COR-L47 (cell line): ENCODE results near the gene SAXO1.
A peak's percentile ranks its signal among the peaks of the same experiment; 100 is the strongest.
"Not testable (repeated sequence)": the region's sequence is repeated elsewhere in the genome, so short reads cannot be mapped to it uniquely, and the experiment has no call there.

Experiments
- DNase-seq: peaks from one replicate; lab custom pipeline; 2025; lab: John Stamatoyannopoulos, UW

SAXO1 gene

DNA sequence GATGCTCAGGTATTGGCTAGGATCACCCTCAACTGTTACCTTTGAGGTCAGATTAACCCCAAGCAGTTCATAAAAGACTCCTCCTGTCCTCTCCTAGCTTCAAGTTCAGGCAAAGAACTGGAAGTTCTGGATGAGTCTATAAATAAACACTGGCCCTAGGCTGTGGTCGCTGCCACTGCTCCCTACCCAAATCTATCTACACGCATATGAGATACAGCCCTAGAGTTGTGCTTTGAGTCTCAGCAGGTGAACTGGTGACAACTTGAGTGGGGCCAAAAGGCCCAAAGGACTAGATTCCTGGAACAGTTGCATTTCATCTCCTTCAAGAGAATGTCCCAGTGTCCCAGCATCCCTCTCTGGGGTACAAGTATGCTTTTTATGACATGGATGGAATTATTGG is 62.6 kb downstream of the SAXO1 start:
- no peak for DNase-seq

DNA sequence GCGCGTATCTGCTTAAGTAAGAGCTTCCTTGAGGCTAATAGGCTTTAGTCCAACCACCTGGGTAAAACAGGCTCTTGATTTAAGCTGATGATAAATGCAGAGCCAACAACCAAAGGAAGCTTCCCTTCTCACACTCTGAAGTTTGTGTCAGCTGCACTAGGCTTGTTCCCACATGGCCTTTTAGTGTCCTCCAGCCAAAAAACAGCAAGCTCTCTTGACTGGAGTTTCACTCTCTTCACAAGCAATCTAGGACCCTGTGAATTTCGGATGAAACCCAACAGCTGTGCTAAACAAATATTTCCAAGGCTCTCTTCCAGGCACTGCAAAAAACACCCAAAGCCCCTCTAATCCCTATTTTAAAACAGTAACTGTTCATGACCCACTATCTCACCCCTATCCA is 63.9 kb downstream of the SAXO1 start:
- DNase-seq, result no peak

DNA sequence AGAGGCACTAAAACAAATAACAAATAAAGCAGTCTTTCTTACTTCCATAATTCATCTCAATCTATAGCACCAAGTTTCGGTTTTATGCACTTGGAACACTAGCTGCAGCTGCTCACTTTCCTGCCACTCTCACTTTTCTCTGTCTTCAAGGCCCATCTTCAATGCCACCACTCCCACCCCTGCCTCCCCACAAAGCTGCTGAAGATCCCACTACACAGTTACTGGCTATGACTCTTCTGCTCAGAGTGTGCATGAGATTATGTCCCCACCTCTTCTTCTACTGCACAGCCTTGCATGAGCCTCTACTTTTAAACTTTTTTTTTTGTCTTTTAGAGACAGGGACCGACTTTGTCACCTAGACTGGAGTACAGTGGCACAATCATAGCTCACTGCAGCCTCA is 77.4 kb downstream of the SAXO1 start:
- DNase-seq, result no peak

DNA sequence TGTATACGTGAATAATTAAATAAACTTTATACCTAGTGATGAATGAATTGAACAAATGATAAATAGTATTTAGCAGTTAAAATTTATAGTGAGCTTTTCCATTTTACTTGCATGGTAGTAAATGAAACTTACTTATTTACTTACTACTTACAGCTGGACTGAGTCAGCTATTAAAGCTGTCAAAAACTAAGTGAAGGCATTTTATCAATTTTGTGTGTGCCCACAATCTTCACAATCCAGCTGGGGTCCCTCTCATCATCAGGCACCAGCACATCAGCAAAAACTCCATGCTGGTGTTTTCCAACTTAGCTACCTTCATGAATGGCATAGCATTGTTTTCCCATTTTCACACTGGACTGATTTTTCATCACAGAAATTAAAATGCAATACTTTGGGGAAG is 81.1 kb downstream of the SAXO1 start:
- DNase-seq, result no peak

DNA sequence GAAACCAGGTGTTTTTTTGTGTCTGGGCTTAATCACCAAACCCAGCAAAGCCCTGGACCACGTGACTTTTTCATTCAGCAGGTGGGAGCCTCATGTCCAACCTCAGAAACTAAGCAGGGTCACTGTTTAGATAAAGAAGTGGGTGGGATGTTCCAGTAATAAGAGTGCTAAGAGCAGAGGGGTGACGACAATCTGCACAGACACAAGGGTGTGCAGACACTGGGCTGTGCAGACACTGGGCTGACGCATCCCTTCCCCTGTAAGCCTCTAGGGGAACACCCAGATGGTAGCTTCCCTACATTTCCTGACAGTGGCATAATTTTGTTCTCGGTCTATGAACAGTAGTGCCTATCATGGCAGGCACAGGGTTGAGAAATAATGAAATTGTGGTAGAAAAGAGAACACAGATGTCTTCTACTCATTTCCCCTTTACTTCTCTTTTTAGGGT is 85.1 kb downstream of the SAXO1 start:
- peak; percentile 83 for DNase-seq

DNA sequence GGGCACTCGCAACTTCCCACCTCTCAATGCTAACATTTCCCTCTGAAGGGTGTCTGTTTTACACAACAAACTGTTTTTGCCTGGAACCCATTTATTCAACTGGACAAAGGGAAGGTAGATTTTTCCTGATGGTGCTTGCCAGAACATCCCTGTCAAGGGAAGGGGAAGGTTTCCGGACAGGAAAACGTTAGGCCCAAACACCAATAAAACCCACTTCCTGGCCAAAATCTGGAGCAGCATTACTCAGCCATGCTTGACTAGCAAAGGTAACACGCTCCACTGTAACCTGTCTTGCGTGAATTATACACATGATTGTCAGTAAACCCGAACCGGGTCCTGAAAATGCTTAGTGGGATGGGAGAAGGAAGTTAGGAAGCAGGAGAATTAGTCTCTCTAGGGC is 90.2 kb downstream of the SAXO1 start:
- DNase-seq, result no peak

DNA sequence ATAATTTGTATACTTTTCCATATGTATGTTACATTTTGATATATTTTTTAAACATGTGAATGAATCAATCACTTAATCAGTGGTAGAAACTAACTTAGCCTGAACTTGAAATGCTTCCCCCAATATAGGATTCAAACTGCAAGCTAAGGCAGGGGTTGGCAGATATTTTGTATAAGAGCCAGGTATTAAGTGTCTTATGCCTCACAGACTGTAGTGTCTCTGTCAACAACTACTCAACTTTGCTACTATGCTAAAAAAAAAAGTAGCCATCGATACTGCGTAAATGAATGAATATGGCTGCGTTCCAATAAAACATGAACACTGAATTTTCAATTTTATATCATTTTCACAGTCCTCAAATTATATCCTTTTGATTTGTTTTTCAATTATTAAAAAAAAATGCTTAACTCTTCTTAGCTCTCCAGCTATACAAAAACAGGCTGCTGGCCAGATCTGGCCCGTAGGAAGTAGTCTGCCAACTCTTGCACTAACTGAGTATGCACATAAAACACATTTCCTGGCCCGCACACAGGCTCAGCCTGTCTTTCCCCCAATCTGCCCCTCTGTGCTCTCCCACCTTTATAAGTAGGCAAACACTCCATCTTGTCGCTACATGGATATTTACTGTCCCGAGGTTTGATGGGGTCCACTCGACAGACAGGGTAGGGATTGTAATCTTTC is 91.8 kb downstream of the SAXO1 start:
- no peak for DNase-seq

DNA sequence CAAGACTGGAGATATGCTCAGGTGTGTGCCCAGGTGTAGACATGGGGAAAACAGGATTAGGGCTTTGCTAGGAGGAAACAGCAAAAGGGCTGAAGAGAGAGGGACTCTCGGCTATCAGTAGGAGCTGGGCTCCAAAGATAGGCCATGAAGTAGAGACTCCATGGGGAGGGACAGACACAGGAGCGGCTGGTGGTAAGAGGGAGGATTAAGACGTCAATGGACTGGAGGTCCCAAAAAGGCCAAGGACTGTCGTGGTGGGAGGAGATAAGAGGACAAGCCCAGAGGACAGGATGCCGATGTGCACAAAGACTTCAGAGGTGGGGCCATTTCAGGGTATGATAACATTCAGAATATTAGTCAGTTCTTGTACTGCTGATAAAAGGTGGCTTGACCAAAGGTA is 93.1 kb downstream of the SAXO1 start:
- no peak for DNase-seq

DNA sequence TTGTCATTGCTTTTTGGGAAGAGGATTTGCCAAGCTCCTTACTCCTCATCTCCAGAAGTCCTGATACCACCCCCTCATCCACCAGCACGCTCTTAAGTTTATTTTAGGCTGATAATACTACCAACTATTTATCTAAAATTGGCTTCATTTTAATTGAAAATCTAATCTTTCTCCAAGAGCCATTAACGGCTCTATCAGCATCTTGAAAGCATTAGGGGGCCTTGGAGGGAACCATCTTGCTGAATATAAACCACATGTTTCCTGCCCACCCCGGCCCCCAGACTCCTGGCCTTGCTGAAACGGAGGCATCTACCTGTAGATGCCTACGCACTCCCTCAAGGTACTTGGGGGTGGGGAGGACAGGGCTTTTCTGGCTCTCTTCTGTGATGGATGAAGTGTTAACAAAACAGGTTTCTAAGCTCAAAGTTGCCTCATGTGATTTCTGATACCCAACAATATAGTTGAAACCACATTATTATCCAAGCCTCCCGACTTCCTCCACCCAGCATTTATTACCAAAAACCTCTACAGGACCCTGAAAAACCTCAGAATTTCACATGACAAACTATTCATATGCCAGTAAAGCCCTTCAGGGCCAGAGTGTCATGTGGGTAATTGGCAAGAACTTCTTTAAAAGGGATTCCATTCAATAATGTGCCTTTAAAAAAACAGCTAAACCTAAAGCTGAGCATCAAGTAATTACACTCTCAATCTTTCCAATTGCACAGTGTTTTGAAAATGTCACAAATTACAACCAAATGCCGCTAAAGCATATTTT is 96.7 kb downstream of the SAXO1 start:
- no peak for DNase-seq

DNA sequence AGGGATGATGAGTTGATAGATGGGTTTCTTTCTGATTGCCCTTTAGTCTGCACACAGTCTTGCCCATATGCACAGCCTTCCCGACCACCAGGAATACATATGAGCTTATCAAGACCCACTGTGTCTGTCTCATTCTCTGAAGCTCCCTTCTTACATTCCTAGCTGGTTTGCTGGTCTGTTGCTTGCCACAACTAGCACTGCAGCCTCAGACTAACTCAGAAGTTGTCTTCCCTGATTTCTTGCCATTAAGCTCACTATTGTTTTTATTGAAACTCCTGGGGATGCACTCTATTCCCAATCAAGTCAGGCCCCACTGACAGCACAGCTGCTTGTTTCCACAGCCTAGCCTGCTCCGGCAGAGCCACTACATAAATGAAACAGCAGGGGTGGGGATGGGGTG is 97.5 kb downstream of the SAXO1 start:
- DNase-seq, result no peak

DNA sequence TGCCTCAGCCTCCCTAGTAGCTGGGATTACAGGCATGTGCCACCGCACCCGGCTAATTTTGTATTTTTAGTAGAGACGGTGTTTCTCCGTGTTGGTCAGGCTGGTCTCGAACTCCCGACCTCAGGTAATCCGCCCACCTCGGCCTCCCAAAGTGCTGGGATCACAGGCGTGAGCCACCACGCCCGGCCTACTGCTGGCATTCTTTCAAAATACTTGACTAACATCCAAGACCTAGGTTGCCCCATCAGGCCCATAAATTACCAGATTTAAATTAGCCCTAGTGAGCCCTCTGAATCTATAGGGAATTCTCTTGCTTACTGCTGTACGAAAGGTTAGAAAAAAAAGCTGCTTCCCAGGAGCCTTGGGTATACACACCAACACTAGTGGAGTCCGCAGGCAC is 102.4 kb downstream of the SAXO1 start:
- DNase-seq, result not testable (repeated sequence)

DNA sequence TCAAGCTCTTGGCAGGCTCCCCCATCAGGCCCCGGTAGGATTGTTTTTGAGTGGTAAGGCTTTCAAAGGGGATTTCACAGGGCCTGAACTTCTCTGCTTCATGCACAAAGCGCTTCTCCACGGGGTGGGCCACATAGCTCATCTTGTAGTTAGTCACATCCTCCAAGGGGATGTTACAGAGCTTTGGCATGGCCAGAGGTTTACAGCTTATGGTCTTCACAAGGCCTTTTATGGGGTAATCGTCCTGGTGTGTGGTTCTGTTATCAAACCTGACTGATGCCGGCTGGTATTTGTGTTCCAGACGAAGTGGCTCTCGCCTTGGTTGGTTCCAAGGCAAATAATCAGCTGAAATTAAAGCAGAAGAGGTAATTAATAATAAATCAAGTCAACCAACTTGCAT is 104.3 kb downstream of the SAXO1 start:
- DNase-seq, result no peak

DNA sequence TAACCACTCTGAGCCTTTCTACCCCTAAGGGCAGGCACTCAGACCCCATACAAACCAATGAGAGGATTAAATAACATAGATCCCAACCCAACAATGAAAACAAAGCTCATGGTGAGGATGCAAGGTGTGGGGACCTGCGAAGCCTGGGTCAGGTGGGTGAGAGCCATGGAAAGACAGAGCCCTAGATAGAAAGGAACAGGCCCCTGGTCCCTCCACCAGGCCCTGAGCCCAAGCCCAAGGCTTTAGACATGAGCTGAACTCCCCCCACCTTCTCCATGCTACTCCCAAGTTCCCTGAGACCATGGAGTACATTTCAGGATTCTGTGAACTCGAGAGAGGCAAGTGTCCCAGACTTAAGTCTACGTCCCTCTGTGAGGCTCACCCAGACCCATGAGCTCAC is 106.5 kb downstream of the SAXO1 start:
- DNase-seq, result no peak

DNA sequence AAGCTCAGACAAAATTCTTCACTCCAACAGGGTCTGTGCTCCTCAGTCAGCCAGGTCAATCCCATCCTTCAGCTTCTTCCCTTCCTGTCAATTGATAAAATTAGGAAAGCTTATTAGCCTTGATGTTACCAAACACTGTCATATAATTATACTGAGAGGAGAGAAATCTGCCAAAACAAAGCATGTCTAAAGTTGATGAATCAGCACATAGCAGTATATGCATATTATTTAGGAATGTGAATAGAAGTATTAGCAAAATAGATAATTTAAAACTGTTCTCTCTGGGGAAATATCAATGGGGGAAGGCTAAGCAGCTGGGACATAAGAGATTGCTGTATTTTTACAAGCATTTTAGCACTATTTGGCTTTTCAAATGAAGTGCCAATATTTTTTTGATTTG is 107.1 kb downstream of the SAXO1 start:
- DNase-seq, result no peak

DNA sequence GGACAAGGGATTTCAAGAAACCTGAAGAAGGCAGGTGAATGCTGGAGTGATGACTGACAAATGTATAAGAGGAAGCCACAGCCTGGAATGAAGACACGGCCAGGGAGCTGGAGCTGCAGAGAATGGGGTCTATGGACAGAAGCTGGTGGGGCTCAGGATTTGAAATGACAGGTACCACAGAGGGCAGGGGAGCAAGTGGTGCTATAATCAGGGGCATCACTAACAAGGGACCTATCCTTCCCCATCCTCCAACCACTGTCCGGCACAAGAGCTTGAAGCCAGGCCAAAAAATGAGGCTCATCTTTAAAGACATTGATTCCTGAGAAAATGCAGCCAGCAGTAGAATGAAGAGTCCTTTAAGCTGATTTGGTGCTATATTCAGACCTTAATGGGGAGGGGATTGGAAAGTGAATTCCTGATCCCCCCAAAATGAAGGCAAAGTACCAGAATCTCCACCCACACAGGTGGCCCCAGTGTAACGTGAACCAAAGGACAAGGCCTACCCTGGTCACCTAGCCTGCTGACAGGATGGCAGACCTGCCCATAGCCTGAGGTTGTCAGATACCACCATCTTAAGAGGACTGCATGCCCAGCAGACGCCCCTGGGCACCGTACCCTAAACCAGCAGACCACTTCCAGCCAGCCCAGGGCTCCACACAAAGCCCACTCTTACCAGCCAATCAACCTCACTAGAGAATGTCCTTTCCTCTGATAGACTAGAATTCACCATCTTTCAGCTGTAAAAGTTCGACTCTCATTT is 109.2 kb downstream of the SAXO1 start:
- no peak for DNase-seq

DNA sequence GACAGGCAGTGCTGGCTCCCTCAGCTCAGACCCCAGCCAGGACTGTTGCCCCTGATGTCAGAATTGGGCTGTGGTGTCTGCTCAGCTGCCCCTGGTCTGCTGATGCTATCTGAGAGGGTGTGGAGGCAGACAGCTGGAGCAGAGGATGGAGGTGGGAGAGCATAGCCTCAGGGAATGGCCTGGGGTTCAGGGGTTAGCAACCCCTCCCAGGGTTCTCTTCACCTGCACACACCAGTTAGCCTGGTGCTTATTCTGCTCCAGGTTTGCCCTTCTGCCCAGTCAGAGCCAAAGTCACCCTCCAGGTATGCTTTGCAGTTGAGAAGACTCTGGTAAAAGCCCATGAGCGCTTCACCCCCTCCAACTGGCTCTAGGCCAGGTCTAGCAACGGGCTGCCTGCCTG is 109.8 kb downstream of the SAXO1 start:
- DNase-seq, result no peak

DNA sequence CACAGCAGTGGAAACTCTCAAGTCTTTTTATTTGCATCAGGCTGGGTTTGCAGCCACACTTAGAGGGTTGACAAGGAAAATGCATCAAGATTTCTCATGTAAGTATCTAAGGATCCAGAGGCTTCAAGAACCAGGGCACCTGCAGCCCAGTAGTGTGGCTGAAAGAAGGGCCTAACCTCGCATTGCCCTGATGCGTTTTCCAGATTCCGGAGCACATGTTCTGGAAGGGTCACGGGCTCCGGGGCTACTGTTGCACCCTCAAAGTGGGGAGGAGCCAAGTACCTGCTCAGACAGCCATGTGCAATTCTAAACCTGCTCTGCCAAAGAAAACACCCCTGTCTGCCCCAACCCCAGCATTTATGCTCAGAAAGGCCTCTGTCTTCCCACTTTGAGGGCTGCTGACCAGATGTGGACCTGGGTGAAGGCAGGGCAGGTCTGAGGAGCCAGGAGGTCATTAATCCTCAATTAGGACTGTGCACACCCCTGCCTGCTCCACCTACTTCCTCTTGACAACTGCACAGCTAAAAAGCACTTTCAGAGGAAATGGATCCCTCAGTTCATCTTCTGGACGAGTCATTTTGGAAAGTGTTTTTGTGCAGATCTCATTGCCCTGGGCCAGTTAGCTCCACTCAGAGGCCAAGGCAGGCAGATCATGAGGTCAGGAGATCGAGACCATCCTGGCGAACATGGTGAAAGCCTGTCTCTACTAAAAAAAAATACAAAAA is 110.7 kb downstream of the SAXO1 start:
- no peak for DNase-seq

DNA sequence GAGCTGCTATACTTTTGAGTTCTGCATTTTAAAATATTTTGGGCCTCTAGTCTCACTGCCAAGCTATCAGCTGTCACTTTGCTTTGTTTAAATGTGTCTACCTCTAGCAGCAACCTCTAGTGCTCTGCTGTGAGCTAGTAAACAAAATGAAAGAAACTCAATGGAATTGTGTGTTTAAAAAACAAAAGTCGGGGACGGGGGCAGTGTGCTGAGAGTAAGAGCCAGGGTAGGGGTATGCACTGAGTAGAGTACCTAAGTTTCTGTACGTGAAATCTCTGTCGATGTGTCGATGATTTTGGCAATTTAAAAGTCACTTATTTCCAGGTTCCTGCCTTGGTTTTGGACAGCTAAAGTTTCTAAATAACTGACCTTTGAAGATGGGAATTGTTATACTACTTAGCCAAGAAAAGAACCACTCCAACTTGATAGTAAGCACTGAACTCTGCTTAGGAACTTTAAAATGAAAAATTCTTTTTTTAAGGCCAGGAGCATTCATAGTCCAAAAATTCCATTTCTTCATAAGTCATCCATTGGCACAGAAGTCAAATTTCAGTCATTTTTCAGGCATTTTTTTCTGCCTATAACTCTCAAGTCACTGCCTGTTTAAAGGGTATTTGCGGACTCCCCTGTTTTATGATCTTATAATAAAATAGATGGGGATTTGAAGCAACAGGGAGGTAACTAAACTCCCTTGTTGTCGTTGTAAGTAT is 111.5 kb downstream of the SAXO1 start:
- no peak for DNase-seq

DNA sequence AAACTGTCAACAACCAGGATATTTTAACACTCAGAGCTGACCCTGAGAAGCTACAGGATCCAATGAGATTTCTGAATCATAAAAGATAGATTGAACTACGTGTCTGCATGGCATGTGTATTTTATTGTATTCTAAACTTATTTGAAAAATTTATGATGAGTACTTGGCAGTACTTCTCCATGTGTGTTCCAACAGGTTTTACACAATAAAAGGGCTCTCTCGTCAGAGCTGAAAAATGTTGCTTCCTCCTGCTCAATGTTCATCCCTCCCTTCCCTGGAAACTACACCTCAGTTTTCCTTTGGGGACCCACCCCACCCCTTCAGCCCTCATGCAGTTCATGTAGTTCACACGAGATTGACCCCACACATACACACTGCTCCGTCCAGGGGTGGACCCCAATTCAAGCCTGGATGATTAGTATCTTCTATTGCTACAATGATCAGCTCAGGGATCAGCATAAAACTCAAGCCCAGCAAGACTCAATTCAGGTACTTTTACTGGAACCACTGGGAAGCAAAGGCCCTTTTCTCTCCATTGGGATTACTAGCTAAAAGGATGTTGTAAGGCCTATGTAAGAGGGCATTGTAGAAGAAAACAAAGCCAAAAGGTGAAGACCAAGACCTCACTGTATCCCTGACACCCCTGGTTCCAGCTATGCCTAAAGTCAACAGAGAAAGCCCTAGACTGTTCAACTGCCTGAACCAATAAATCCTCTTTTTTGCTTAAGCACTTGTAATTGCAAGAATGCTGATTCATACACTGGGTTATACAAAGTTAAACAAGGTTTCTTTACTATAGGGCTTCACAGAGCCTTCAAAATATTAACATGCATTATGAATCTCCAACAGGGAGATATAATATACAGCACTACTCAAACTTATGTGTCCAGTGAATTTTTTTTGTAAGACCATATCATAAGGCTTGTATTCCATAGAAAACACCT is 112.6 kb downstream of the SAXO1 start:
- DNase-seq, result no peak

DNA sequence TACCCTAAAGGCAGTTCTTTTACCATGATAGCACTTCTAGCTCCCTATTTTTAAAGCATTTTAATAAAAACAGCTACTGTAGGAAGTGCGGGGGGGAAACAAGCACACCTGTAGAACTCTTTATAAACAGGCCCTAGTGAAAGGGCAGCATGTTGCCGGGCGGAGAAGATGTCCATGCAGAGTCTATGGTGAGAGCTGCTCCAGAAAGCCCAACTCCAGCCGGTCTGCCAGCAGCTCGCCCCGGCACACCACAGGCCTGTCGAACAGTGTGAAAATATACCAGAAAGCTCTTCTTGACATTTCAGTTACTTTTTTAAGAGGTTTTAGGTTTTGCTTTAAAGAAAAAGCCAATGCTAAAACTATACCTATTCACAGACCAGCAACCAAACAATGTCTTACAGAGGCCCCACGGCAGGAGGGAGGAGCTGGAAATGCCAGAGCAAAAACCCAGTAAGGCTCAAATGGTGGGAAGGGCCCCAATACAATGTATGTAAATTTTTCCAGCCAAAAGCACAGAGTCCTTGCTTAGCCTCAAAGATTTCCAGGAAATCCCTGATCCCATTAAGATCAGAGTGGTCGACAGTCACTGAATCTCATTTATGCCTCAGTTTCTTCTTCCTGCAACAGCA is 121.2 kb downstream of the SAXO1 start:
- no peak for DNase-seq
